Epithelial cell of esophagus (primary cell): ENCODE results near the gene UBR2.

Experiments
- DNase-seq: peaks from one replicate; pipeline ENCODE4 v3.0.0; 2010; ENCODE audit warnings: low read depth
- H3K4me3 ChIP-seq: 2 replicates; pipeline ENCODE4 v1.5.1; 2011; ENCODE audit warnings: mild to moderate bottlenecking, low read length, control low read depth
- CTCF ChIP-seq: IDR thresholded peaks from 2 replicates; pipeline ENCODE4 v1.5.1; 2011; ENCODE audit warnings: low read depth, mild to moderate bottlenecking, low read length, control low read depth, inconsistent platforms; ENCODE audit not compliant: insufficient read depth; ENCODE audit errors: missing control alignments

The UBR2 gene

GRCh38 chr6:42537536-42537935 lies 26.3 kb upstream of the UBR2 start:
- TF ChIP-seq CTCF: no peak
- H3K4me3 ChIP-seq: no peak overlapping the region
- DNase-seq: no peak

GRCh38 chr6:42539135-42539534 lies 24.7 kb upstream of the UBR2 start:
- no peak overlapping the region for H3K4me3 ChIP-seq
- DNase-seq: no peak
- no peak for TF ChIP-seq CTCF

GRCh38 chr6:42545226-42545773 lies 18.5 kb upstream of the UBR2 start:
- TF ChIP-seq CTCF: no peak
- no peak overlapping the region for H3K4me3 ChIP-seq
- DNase-seq: no peak

GRCh38 chr6:42547407-42548329 lies 16.2 kb upstream of the UBR2 start:
- H3K4me3 ChIP-seq: peak overlapping the region; percentile 62
- peak; percentile 68 for DNase-seq
- peak; percentile 96 for TF ChIP-seq CTCF

GRCh38 chr6:42550277-42550676 lies 13.6 kb upstream of the UBR2 start:
- TF ChIP-seq CTCF: no peak
- H3K4me3 ChIP-seq: no peak overlapping the region
- no peak for DNase-seq

- DNase-seq: peak; percentile 28
- H3K4me3 ChIP-seq: no peak overlapping the region
- no peak for TF ChIP-seq CTCF
Observed at GRCh38 chr6:42551217-42551616, 12.6 kb upstream of the UBR2 start.
